Vagina (tissue), 2 donors: Measurements from ENCODE around the gene TPD52L2. TPM values are rescaled to one million over a fixed set of nuclear protein-coding genes. Genes with fewer than 3 reads are reported as not detected.

Experiments used
- DNase-seq, 2 donors: peaks; one replicate each; pipeline ENCODE4 v3.0.0-alpha.2; 2017; ENCODE audit errors: extremely low spot score in 2 of 2
- H3K27ac ChIP-seq: fragments of 200-600 bp; sonication (generic); one replicate; pipeline ENCODE4 v1.5.1; 2019
- H3K27me3 ChIP-seq: fragments of 200-600 bp; sonication (generic); one replicate; pipeline ENCODE4 v1.5.1; 2019
- H3K36me3 ChIP-seq, 2 donors: fragments of 200-600 bp; sonication (generic); one replicate each; pipeline ENCODE4 v1.5.1; 2017 to 2019
- H3K4me1 ChIP-seq: fragments of 200-600 bp; sonication (generic); one replicate; pipeline ENCODE4 v1.5.1; 2019
- H3K4me3 ChIP-seq, 2 donors: fragments of 200-600 bp; sonication (generic); 1 replicate in 1 of 2; 2 replicates in 1 of 2; pipeline ENCODE4 v1.5.1; 2016 to 2019
- H3K9me3 ChIP-seq: fragments of 200-600 bp; sonication (generic); one replicate; pipeline ENCODE4 v1.5.1; 2019
- POLR2A ChIP-seq, 2 donors: fragments of 450-650 bp; IDR thresholded peaks; one replicate each; pipeline ENCODE4 v1.6.1; 2017; ENCODE audit warnings: antibody characterized with exemption in 2 of 2, mild to moderate bottlenecking in 2 of 2, moderate library complexity in 2 of 2
- POLR2AphosphoS5 ChIP-seq, 2 donors: sonication (generic); formaldehyde crosslinking; IDR thresholded peaks; one replicate each; pipeline ENCODE4 v1.9.0; 2017; ENCODE audit warnings: antibody characterized with exemption in 2 of 2, mild to moderate bottlenecking in 2 of 2, low read depth in 1 of 2; ENCODE audit not compliant: insufficient read depth in 1 of 2
- intact Hi-C: fragments of 100-400 bp; cut with DNase I; formaldehyde crosslinking; loops from one replicate; pipeline ENCODE4 v1.15.1; 2023
- total RNA-seq: library from RNA; depleted of rRNA; stranded (reverse); fragments of >200 nt; gene quantifications from one replicate; pipeline ENCODE4 v1.2.3, GENCODE V29; 2016
- TF ChIP-seq, protein P1 (sequence below), 3 experiments: fragments of 450-650 bp in 2 of 3; fragments of 200-600 bp in 1 of 3; sonication (generic) in 1 of 3; IDR thresholded peaks; one replicate each; pipeline ENCODE4 v1.5.1; 2017 to 2019; ENCODE audit warnings: antibody characterized with exemption in 3 of 3, mild to moderate bottlenecking in 2 of 3, moderate library complexity in 2 of 3

Gene TPD52L2
- total RNA-seq, 1 donor from 2014 or later: 90.1 TPM

DNA sequence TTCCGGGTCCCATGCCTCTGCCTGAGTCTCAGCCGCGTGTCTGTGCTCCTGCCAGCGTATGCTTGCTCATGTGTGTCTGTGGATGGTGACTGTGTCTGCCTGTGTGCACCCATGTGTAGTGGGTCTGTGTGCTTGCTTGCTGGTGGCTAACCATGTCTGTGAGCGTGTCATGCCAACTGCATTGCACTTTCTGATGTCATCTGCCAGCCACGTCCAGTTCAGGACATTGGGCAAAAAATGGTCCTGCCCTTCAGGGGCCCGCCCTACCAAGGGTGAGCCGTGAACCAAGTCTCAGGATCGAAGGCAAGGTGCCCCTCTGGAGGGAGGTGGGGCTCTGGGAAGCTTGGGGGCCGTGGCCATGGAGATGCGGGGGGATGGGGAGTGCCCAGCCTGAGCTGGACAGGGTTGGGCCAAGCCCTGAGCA, 24.7 kb upstream of the TPD52L2 start:
- TF ChIP-seq POLR2AphosphoS5 (IDR thresholded peaks at IDR 0.05; ENCODE audit: insufficient read depth in 1 of 2, low read depth in 1 of 2) (no peak), POLR2A (IDR thresholded peaks at IDR 0.05) (no peak)
- TF ChIP-seq, protein P1, sequence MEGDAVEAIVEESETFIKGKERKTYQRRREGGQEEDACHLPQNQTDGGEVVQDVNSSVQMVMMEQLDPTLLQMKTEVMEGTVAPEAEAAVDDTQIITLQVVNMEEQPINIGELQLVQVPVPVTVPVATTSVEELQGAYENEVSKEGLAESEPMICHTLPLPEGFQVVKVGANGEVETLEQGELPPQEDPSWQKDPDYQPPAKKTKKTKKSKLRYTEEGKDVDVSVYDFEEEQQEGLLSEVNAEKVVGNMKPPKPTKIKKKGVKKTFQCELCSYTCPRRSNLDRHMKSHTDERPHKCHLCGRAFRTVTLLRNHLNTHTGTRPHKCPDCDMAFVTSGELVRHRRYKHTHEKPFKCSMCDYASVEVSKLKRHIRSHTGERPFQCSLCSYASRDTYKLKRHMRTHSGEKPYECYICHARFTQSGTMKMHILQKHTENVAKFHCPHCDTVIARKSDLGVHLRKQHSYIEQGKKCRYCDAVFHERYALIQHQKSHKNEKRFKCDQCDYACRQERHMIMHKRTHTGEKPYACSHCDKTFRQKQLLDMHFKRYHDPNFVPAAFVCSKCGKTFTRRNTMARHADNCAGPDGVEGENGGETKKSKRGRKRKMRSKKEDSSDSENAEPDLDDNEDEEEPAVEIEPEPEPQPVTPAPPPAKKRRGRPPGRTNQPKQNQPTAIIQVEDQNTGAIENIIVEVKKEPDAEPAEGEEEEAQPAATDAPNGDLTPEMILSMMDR (IDR thresholded peaks at IDR 0.05): no peak

DNA sequence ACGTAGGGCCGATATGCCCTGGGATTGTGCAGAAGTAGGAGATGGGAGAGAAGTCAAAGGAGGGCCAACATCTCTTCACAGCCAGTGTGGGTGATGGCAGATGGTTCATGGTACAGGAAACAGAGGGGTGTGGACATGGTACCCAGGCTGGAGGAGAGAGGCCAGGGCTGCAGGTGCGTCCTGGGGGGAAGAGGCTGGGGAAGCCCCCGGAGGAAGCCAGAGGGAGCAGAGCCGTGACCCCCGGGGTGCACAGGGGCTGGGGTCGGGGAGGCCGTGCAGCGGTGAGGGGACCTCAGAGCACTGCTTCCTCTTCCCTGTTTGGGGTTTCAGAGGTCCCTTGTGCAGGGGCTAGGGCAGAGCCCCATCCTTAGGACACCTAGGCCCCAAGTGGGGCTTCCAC, 22.8 kb upstream of the TPD52L2 start:
- Histone ChIP-seq H3K4me3 (no peak overlapping the region), H3K36me3 (no peaks in the 10 kb centered on the region), H3K27me3 (no peaks in the 10 kb centered on the region), H3K27ac (no peak overlapping the region), H3K4me1 (peaks cover 21% of the 10 kb centered on the region), H3K9me3 (no peaks in the 10 kb centered on the region)
- TF ChIP-seq POLR2AphosphoS5 (IDR thresholded peaks at IDR 0.05; ENCODE audit: insufficient read depth in 1 of 2, low read depth in 1 of 2) (no peak), POLR2A (IDR thresholded peaks at IDR 0.05) (no peak)
- TF ChIP-seq, protein P1 (IDR thresholded peaks at IDR 0.05): no peak
- DNase-seq: no peak
- intact Hi-C loops: no loop called here

More for the DNA sequence above, 24.7 kb upstream of the TPD52L2 start:
- Histone ChIP-seq H3K4me3 (no peak overlapping the region), H3K27me3 (no peaks in the 10 kb centered on the region), H3K9me3 (no peaks in the 10 kb centered on the region), H3K27ac (no peak overlapping the region), H3K4me1 (peaks cover 10% of the 10 kb centered on the region), H3K36me3 (no peaks in the 10 kb centered on the region)
- no peak for DNase-seq
- intact Hi-C loops: no loop called here

DNA sequence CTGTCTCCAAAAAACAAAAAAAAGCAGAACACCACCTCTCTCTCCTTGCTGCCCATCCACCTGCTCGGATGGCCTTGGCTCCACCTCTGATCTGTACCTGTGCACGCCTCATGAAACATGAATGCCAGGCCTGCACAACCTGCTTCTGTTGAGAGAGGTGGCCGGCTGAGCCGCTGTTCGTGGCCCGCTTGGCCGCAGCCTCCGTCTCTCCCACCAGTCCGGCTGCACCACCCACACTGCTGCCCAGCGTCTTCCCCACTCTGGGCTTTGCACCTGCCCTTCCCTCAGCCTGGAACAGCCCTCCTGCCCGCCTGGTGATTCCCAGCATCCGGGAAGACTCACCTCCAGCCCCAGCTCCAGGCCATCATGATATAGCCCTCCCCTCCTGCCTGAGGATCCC, 21.8 kb upstream of the TPD52L2 start:
- TF ChIP-seq POLR2A (IDR thresholded peaks at IDR 0.05) (no peak), POLR2AphosphoS5 (IDR thresholded peaks at IDR 0.05; ENCODE audit: insufficient read depth in 1 of 2, low read depth in 1 of 2) (no peak)
- TF ChIP-seq, protein P1 (IDR thresholded peaks at IDR 0.05): no peak
- H3K4me3 ChIP-seq: no peak overlapping the region

DNA sequence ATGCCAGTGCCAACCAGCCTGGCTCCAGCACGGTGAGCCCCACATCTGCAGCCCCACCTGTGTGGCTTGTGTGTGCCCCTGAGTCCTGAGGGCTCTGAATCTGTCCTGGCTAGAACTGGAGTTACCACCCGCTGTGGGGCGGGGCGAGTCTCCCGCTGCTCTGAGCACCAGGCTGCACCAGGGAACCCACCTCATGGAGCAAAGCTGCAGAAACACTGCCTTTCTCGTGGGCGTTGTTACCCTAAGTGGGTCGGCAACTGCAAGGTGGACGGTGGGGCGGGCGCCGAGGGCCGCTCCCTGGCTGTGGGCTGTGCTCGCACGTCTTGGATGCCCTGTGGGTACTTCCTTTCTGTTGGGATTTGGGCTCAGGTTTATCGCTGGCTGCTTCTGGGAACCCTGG, 21.3 kb upstream of the TPD52L2 start:
- no peak for DNase-seq
- TF ChIP-seq, protein P1 (IDR thresholded peaks at IDR 0.05): no peak
- TF ChIP-seq POLR2A (IDR thresholded peaks at IDR 0.05) (no peak), POLR2AphosphoS5 (IDR thresholded peaks at IDR 0.05; ENCODE audit: insufficient read depth in 1 of 2, low read depth in 1 of 2) (no peak)
- Histone ChIP-seq H3K4me3 (no peak overlapping the region), H3K9me3 (no peaks in the 10 kb centered on the region), H3K36me3 (no peaks in the 10 kb centered on the region), H3K27me3 (no peaks in the 10 kb centered on the region), H3K4me1 (peaks cover 35% of the 10 kb centered on the region), H3K27ac (no peak overlapping the region)
- intact Hi-C loops: no loop called here

More for the DNA sequence above, 21.8 kb upstream of the TPD52L2 start:
- Histone ChIP-seq H3K4me1 (peaks cover 31% of the 10 kb centered on the region), H3K36me3 (no peaks in the 10 kb centered on the region), H3K9me3 (no peaks in the 10 kb centered on the region), H3K27me3 (no peaks in the 10 kb centered on the region), H3K27ac (no peak overlapping the region)
- DNase-seq: no peak
- intact Hi-C loops: no loop called here

DNA sequence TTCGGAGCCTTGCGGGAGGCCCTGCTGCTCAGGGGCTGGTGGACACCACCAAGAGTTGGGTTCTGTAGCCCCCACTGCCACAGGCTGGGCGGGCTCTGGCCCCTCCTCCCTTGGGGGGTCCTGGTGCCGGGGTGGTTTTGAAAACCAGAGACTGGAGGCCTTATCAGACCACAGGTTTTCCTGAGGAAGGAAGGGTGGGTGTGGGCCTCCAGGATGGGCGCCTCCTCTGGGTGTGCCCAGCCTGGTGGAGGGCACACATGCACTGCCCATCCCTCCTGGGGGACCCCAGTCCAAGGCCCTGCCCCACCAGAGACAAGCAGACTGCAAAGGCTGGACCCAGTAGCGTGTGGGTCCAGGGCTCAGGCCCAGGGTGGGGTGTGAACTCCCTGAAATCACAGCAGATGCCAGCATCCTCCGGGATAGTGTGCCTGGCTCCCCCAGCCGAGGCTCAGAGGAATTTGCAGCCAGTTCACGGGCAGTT, 20.5 kb upstream of the TPD52L2 start:
- H3K36me3 ChIP-seq: no peaks in the 10 kb centered on the region
- TF ChIP-seq POLR2A (IDR thresholded peaks at IDR 0.05) (no peak), POLR2AphosphoS5 (IDR thresholded peaks at IDR 0.05; ENCODE audit: insufficient read depth in 1 of 2, low read depth in 1 of 2) (no peak)
- TF ChIP-seq, protein P1 (IDR thresholded peaks at IDR 0.05): no peak
- no peak overlapping the region for H3K4me3 ChIP-seq
- no peak for DNase-seq
- no peak overlapping the region for H3K27ac ChIP-seq
- H3K9me3 ChIP-seq: no peaks in the 10 kb centered on the region
- intact Hi-C loops: no loop called here
- H3K4me1 ChIP-seq: peaks cover 35% of the 10 kb centered on the region
- no peaks in the 10 kb centered on the region for H3K27me3 ChIP-seq
